Lung (tissue), 12 donors: Measurements from ENCODE around the gene ZG16B. TPM values are rescaled to one million over a fixed set of nuclear protein-coding genes. Genes with fewer than 3 reads are reported as not detected.

Experiments
- ATAC-seq: fragments of 200-7000 bp; cut with Tn5 transposase; one replicate; pipeline ENCODE4 v1.9.1; 2020; ENCODE audit warnings: moderate number of reproducible peaks; ENCODE audit not compliant: insufficient read depth, low FRiP score
- DNase-seq, 3 donors: peaks; one replicate each; pipeline ENCODE4 v3.0.0-alpha.2; 2013 to 2017
- H3K27ac ChIP-seq, 2 donors: one replicate each; pipeline ENCODE4 v1.5.1; 2013; ENCODE audit warnings: mild to moderate bottlenecking in 2 of 2, moderate library complexity in 2 of 2, control low read depth in 1 of 2, inconsistent platforms in 1 of 2, low read depth in 1 of 2, low read length in 1 of 2
- H3K27me3 ChIP-seq, 3 donors: one replicate each; pipeline ENCODE4 v1.5.1; 2013; ENCODE audit warnings: low read length in 2 of 3; ENCODE audit not compliant: control insufficient read depth in 3 of 3, insufficient read depth in 3 of 3
- H3K36me3 ChIP-seq, 4 donors: one replicate each; pipeline ENCODE4 v1.5.1; 2013; ENCODE audit warnings: low read length in 4 of 4, mild to moderate bottlenecking in 1 of 4, moderate library complexity in 1 of 4; ENCODE audit not compliant: control insufficient read depth in 4 of 4, insufficient read depth in 4 of 4
- H3K4me1 ChIP-seq, 5 donors: one replicate each; pipeline ENCODE4 v1.5.1; 2013; ENCODE audit warnings: low read length in 5 of 5, mild to moderate bottlenecking in 2 of 5, moderate library complexity in 1 of 5; ENCODE audit not compliant: control insufficient read depth in 5 of 5, insufficient read depth in 5 of 5
- H3K4me3 ChIP-seq: one replicate; pipeline ENCODE4 v1.5.1; 2013; ENCODE audit warnings: mild to moderate bottlenecking, control low read depth, moderate library complexity
- H3K9ac ChIP-seq, 2 donors: one replicate each; pipeline ENCODE4 v1.5.1; 2013; ENCODE audit warnings: low read length in 2 of 2, control low read depth in 1 of 2; ENCODE audit not compliant: insufficient read depth in 1 of 2
- H3K9me3 ChIP-seq, 4 donors: one replicate each; pipeline ENCODE4 v1.5.1; 2013; ENCODE audit warnings: low read length in 3 of 4, mild to moderate bottlenecking in 1 of 4, moderate library complexity in 1 of 4; ENCODE audit not compliant: control insufficient read depth in 4 of 4, insufficient read depth in 3 of 4
- CTCF ChIP-seq: IDR thresholded peaks from 2 replicates; pipeline ENCODE4 v1.5.1; 2012; ENCODE audit warnings: mild to moderate bottlenecking; ENCODE audit errors: control extremely low read depth, extremely low read depth
- WGBS, 2 donors: extraction: QIAGEN DNeasy Blood & Tissue Kit; methylation state at CpG; one replicate each; pipeline ENCODE4 v1.1.7; 2013; 5-methylcytosine and 5-hydroxymethylcytosine counted together
- polyA plus RNA-seq, 2 donors: library from polyadenylated mRNA; stranded (reverse); fragments of 200-250 nt; gene quantifications; one replicate each; pipeline ENCODE4 v1.2.1, GENCODE V29; 2013
- total RNA-seq, 2 donors: library from RNA; depleted of rRNA in 1 of 2; stranded (reverse); fragments of >200 nt in 1 of 2; gene quantifications; one replicate each; pipeline ENCODE4 v1.2.1, GENCODE V29; 2014 to 2021
- donor health status: control.
- donor health status: control.
- donor health status: Bipolar disorder and iron deficiency.
- donor health status: healthy.
- donor health status: DM: yes; HTN: yes; CAD: no.

Gene ZG16B
- total and polyA plus RNA-seq, 4 donors = 2.1 to 6.1 (median 4.3) TPM

- H3K9ac ChIP-seq = no peak overlapping the region
- 66 to 73% methylated on average over 16 of the region's 16 CpGs for WGBS, 2 donors
- H3K27ac ChIP-seq = no peak overlapping the region
- ATAC-seq = no peak
- peaks cover 0 to 2% (median 0%) of the 10 kb centered on the region in 4 donors for H3K36me3 ChIP-seq
- H3K27me3 ChIP-seq = peaks cover 0 to 4% (median 3%) of the 10 kb centered on the region in 3 donors
- H3K9me3 ChIP-seq = peaks cover 0 to 2% (median 0%) of the 10 kb centered on the region in 4 donors
- H3K4me3 ChIP-seq = no peak overlapping the region
- DNase-seq = no peak
- TF ChIP-seq CTCF = no peak
- no peaks in the 10 kb centered on the region for H3K4me1 ChIP-seq
Measured at GRCh38 chr16:2848933-2849725, 19.0 kb downstream of the ZG16B start.

GRCh38 chr16:2852003-2852730 lies 22.1 kb downstream of the ZG16B start:
- 91 to 94% methylated on average over 16 of the region's 16 CpGs for WGBS, 2 donors
- no peak for DNase-seq

DNA sequence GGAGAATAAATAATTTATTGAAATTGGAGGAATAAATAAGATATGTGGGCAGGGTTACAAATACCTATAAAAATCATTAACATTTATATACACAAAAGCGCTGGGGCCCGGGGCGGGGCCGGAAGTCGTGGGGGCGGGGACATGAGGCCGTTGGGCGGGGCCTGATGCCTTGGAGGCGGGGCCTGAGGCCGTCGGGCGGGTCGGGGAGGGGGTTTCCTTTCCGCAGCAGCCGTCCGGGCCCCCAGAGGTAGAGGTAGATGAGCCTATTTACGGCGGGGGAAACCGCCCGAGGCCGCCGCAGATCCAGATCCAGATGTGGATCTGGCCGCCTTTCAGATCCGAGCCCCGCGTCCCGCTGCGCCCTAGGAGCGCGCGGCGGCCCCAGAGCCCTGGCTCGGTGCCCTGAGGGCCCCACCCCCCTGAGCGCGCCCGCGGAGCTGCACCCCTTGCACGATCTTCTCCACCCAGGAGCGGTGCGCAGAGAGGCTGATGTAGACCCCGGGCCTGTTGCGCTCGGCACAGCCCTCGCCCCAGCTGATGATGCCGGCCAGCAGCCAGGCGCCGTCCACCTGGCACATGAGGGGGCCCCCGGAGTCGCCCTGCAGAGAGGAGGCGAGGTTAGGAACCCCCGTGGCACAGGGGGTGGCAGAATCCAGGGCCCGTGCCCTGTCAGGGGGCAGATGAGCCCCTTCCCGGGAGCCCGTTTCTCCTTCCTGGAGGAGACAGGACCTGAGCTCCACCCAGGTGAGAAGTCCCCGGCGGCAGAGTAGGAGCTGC lies 22.8 kb downstream of the ZG16B start:
- Histone ChIP-seq H3K27ac (no peak overlapping the region), H3K4me1 (no peaks in the 10 kb centered on the region), H3K4me3 (no peak overlapping the region), H3K9ac (no peak overlapping the region), H3K27me3 (peaks cover 0 to 5% (median 4%) of the 10 kb centered on the region in 3 donors), H3K9me3 (peaks cover 0 to 4% (median 0%) of the 10 kb centered on the region in 4 donors), H3K36me3 (peaks cover 0 to 2% (median 0%) of the 10 kb centered on the region in 4 donors)
- WGBS, 2 donors = 58 to 59% methylated on average over 46 to 56 of the region's 56 CpGs
- no peak for DNase-seq
- ATAC-seq = no peak
- TF ChIP-seq CTCF = no peak

More at GRCh38 chr16:2852003-2852730, 22.1 kb downstream of the ZG16B start:
- no peak overlapping the region for H3K9ac ChIP-seq
- no peak overlapping the region for H3K4me3 ChIP-seq
- peaks cover 0 to 2% (median 0%) of the 10 kb centered on the region in 4 donors for H3K36me3 ChIP-seq
- no peak overlapping the region for H3K27ac ChIP-seq
- H3K4me1 ChIP-seq = no peaks in the 10 kb centered on the region
- no peak for TF ChIP-seq CTCF
- no peak for ATAC-seq
- peaks cover 0 to 4% (median 0%) of the 10 kb centered on the region in 4 donors for H3K9me3 ChIP-seq
- no peaks in the 10 kb centered on the region for H3K27me3 ChIP-seq
